Measurements from ENCODE around the gene SHH. TPM values are rescaled to one million over a fixed set of nuclear protein-coding genes. Genes with fewer than 3 reads are reported as not detected.

The SHH gene
- total and polyA plus RNA-seq, 2 of the 13 experiments (the other 11 are each of a cell fraction or from before 2014, with no cell fraction given) = 1.9 to 3.4 TPM

DNA sequence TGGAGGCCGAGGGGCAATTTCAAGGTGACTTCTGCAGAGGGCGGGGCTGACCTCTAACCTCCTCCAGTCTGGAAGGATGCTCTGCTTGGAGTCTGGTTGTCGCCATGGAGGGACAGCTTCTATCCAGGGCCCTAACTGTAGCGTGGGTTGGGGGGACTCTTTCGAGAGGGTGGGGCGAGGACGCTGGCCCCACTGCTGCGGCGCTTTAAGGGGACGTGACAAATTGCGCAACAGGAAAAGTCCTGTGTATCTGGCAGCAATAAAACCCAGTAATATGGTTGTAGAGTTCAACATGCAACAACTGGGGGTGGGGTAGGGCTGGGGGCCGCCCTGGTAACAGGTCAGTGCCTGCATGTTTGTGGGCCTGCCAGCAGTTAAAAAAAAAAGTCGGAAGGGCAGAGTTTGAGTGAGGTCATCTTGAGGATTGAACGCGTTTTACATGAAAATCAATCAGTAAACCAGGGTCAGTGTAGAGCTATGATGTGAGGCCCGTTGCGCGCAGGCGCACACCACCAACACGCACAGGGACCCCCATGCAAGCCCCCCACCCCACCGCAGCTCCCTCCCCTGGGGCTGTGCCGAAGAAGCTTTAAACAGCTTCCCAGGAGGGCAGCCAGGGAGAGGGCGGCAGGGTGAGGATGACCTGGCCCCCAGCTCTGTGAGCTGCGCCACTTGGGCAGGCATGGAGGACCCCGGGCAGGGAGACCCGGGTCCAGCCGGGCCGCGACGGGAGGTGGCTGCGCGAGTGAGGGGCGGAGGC, 4.3 kb downstream of the SHH start (continued):
- no peak for TF ChIP-seq SRY (CRISPR knock-in tag; IDR thresholded peaks at IDR 0.05)
- no peak for TF ChIP-seq ZNF432 (CRISPR knock-in tag; IDR thresholded peaks at IDR 0.05; ENCODE audit: borderline replicate concordance)
- TF ChIP-seq CREM (IDR thresholded peaks at IDR 0.05) = peak; percentile 45
- TF ChIP-seq CREM (CRISPR knock-in tag; IDR thresholded peaks at IDR 0.05) = no peak
- TF ChIP-seq, protein P1, sequence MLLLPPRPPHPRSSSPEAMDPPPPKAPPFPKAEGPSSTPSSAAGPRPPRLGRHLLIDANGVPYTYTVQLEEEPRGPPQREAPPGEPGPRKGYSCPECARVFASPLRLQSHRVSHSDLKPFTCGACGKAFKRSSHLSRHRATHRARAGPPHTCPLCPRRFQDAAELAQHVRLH (CRISPR knock-in tag; IDR thresholded peaks at IDR 0.05; ENCODE audit: borderline replicate concordance, low read depth) = no peak
- 0 out of 2 replicates have a peak, but pooled peaks have one; percentile 42 for TF ChIP-seq ZNF878 (CRISPR knock-in tag; IDR thresholded peaks at IDR 0.05)
- TF ChIP-seq, protein P2, sequence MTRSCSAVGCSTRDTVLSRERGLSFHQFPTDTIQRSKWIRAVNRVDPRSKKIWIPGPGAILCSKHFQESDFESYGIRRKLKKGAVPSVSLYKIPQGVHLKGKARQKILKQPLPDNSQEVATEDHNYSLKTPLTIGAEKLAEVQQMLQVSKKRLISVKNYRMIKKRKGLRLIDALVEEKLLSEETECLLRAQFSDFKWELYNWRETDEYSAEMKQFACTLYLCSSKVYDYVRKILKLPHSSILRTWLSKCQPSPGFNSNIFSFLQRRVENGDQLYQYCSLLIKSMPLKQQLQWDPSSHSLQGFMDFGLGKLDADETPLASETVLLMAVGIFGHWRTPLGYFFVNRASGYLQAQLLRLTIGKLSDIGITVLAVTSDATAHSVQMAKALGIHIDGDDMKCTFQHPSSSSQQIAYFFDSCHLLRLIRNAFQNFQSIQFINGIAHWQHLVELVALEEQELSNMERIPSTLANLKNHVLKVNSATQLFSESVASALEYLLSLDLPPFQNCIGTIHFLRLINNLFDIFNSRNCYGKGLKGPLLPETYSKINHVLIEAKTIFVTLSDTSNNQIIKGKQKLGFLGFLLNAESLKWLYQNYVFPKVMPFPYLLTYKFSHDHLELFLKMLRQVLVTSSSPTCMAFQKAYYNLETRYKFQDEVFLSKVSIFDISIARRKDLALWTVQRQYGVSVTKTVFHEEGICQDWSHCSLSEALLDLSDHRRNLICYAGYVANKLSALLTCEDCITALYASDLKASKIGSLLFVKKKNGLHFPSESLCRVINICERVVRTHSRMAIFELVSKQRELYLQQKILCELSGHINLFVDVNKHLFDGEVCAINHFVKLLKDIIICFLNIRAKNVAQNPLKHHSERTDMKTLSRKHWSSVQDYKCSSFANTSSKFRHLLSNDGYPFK (CRISPR knock-in tag; IDR thresholded peaks at IDR 0.05; ENCODE audit: borderline replicate concordance) = peak; percentile 31; the same call in 1 of the 2 replicates
- no peak for TF ChIP-seq ZNF660 (CRISPR knock-in tag; IDR thresholded peaks at IDR 0.05; ENCODE audit: borderline replicate concordance, low read depth)
- peak; percentile 68; the same call in 1 of the 2 replicates for TF ChIP-seq ESRRA (CRISPR knock-in tag; IDR thresholded peaks at IDR 0.05; ENCODE audit: low read depth)
- TF ChIP-seq, protein P3, sequence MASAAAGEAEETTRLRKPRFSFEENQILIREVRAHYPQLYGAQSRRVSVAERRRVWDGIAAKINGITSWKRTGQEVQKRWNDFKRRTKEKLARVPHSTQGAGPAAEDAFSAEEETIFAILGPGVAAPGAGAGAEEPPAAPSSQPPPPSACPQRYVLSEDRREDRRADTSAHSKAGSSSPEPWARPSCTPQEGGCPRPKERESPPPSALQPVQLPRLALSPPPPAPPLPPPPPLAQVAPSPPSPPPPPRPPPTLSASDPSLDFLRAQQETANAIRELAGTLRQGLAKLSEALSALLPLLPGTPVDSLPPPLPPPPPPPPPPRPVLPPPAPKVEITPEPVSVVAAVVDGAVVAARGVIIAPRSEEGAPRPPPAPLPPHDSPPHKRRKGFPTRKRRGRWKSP (CRISPR knock-in tag; IDR thresholded peaks at IDR 0.05) = peak; percentile 61
- TF ChIP-seq NONO (IDR thresholded peaks at IDR 0.05) = no peak
- TF ChIP-seq NONO (CRISPR knock-in tag; conservative IDR thresholded peaks at IDR 0.05) = no peak
- TF ChIP-seq ZNF205 (CRISPR knock-in tag; IDR thresholded peaks at IDR 0.05) = peak; percentile 10; the same call in 1 of the 2 replicates
- no peak for TF ChIP-seq MZF1 (CRISPR knock-in tag; IDR thresholded peaks at IDR 0.05; ENCODE audit: borderline replicate concordance)
- TF ChIP-seq ZNF850 (CRISPR knock-in tag; conservative IDR thresholded peaks at IDR 0.05) = no peak
- TF ChIP-seq, protein P4, sequence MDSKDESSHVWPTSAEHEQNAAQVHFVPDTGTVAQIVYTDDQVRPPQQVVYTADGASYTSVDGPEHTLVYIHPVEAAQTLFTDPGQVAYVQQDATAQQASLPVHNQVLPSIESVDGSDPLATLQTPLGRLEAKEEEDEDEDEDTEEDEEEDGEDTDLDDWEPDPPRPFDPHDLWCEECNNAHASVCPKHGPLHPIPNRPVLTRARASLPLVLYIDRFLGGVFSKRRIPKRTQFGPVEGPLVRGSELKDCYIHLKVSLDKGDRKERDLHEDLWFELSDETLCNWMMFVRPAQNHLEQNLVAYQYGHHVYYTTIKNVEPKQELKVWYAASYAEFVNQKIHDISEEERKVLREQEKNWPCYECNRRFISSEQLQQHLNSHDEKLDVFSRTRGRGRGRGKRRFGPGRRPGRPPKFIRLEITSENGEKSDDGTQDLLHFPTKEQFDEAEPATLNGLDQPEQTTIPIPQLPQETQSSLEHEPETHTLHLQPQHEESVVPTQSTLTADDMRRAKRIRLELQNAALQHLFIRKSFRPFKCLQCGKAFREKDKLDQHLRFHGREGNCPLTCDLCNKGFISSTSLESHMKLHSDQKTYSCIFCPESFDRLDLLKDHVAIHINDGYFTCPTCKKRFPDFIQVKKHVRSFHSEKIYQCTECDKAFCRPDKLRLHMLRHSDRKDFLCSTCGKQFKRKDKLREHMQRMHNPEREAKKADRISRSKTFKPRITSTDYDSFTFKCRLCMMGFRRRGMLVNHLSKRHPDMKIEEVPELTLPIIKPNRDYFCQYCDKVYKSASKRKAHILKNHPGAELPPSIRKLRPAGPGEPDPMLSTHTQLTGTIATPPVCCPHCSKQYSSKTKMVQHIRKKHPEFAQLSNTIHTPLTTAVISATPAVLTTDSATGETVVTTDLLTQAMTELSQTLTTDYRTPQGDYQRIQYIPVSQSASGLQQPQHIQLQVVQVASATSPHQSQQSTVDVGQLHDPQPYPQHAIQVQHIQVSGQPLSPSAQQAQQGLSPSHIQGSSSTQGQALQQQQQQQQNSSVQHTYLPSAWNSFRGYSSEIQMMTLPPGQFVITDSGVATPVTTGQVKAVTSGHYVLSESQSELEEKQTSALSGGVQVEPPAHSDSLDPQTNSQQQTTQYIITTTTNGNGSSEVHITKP (CRISPR knock-in tag; IDR thresholded peaks at IDR 0.05; ENCODE audit: low read depth) = no peak
- no peak for TF ChIP-seq ATAD3A (CRISPR knock-in tag; IDR thresholded peaks at IDR 0.05)
- no peak for TF ChIP-seq ATF7 (IDR thresholded peaks at IDR 0.05)
- peak; percentile 68; the same call in 1 of the 2 replicates for TF ChIP-seq ATF7 (CRISPR knock-in tag; IDR thresholded peaks at IDR 0.05)
- no peak for TF ChIP-seq MTF2 (CRISPR knock-in tag; IDR thresholded peaks at IDR 0.05; ENCODE audit: borderline replicate concordance)
- TF ChIP-seq NR1H2 (CRISPR knock-in tag; IDR thresholded peaks at IDR 0.05; ENCODE audit: borderline replicate concordance, low read depth) = no peak
- 0 out of 2 replicates have a peak, but pooled peaks have one; percentile 18 for TF ChIP-seq ZBTB20 (CRISPR knock-in tag; IDR thresholded peaks at IDR 0.05; ENCODE audit: borderline replicate concordance, low read depth)
- TF ChIP-seq ZNF766 (CRISPR knock-in tag; IDR thresholded peaks at IDR 0.05; ENCODE audit: borderline replicate concordance) = no peak

All from HepG2 (cell line).